A673 (cell line): ENCODE results near the gene DUSP14. TPM values are rescaled to one million over a fixed set of nuclear protein-coding genes. Genes with fewer than 3 reads are reported as not detected.

Experiments
- BruUV-seq: library from RNA; stranded (reverse); fragments of 400-500 nt; replicated peaks from 2 replicates; lab custom pipeline; 2021; lab: Mats Ljungman, UMichigan
- CTCF ChIA-PET: fragments of 300-600 bp; sonication (Branson Sonifier 250); formaldehyde crosslinking; loops from one replicate; lab custom pipeline; 2022; ENCODE audit warnings: antibody characterized with exemption; lab: Charles Lee
- POLR2A ChIA-PET: fragments of 300-600 bp; sonication (Branson Sonifier 250); formaldehyde crosslinking; loops from one replicate; lab custom pipeline; 2022; ENCODE audit warnings: antibody characterized with exemption; ENCODE audit not compliant: low non-redundant PET; lab: Charles Lee
- DNase-seq: peaks from one replicate; pipeline ENCODE4 v3.0.0-alpha.2; 2015; ENCODE audit warnings: low spot score
- H3K27ac ChIP-seq: fragments of 200-600 bp; sonication (generic); 2 replicates; pipeline ENCODE4 v1.5.1; 2016; ENCODE audit warnings: mixed run types, low read depth, mild to moderate bottlenecking, mixed read lengths, antibody characterized with exemption, low read length; ENCODE audit not compliant: poor library complexity, severe bottlenecking
- H3K27me3 ChIP-seq: fragments of 200-600 bp; sonication (generic); replicated peaks from 2 replicates; pipeline ENCODE4 v1.6.1; 2017; ENCODE audit warnings: mixed run types, low read depth, mild to moderate bottlenecking, mixed read lengths, antibody characterized with exemption, low read length; ENCODE audit not compliant: insufficient read depth, poor library complexity
- H3K36me3 ChIP-seq: fragments of 200-600 bp; sonication (generic); 2 replicates; pipeline ENCODE4 v1.6.1; 2016; ENCODE audit warnings: mixed run types, mild to moderate bottlenecking, mixed read lengths, antibody characterized with exemption, low read length; ENCODE audit not compliant: insufficient read depth, poor library complexity, severe bottlenecking
- H3K4me1 ChIP-seq: fragments of 200-600 bp; sonication (generic); 2 replicates; pipeline ENCODE4 v1.6.1; 2017; ENCODE audit warnings: mixed run types, mild to moderate bottlenecking, mixed read lengths, antibody characterized with exemption, low read length; ENCODE audit not compliant: insufficient read depth, poor library complexity, severe bottlenecking
- H3K4me3 ChIP-seq: fragments of 200-600 bp; sonication (generic); 2 replicates; pipeline ENCODE4 v1.5.1; 2016; ENCODE audit warnings: low read depth, mixed run types, mild to moderate bottlenecking, mixed read lengths, low read length; ENCODE audit not compliant: poor library complexity, severe bottlenecking
- H3K9me3 ChIP-seq: fragments of 200-600 bp; sonication (generic); 2 replicates; pipeline ENCODE4 v1.6.1; 2016; ENCODE audit warnings: mixed run types, low read depth, mild to moderate bottlenecking, mixed read lengths, antibody characterized with exemption, low read length; ENCODE audit not compliant: poor library complexity, severe bottlenecking
- CTCF ChIP-seq: fragments of 300-800, 200-600 bp; sonication (generic); conservative IDR thresholded peaks from 2 replicates; pipeline ENCODE4 v1.5.1; 2017; ENCODE audit warnings: low read depth, mild to moderate bottlenecking, antibody characterized with exemption, low read length, moderate library complexity, mixed read lengths
- EZH2 ChIP-seq: fragments of 200-600 bp; sonication (generic); IDR thresholded peaks from 2 replicates; pipeline ENCODE4 v1.6.1; 2017; ENCODE audit warnings: borderline replicate concordance, low read depth, mild to moderate bottlenecking, mixed read lengths, antibody characterized with exemption, low read length; ENCODE audit not compliant: poor library complexity, severe bottlenecking
- intact Hi-C: fragments of 100-400 bp; cut with micrococcal nuclease; formaldehyde crosslinking; loops from one replicate; pipeline ENCODE4 v1.10.0; 2022; ENCODE audit not compliant: unreplicated experiment
- total RNA-seq: library from RNA; stranded (reverse); gene quantifications from 2 replicates; pipeline ENCODE4 v1.2.3, GENCODE V29; 2021

The DUSP14 gene
- total RNA-seq, 1 experiment from 2014 or later, result 13.8 TPM

- BruUV-seq, result no TSS peak
- intact Hi-C loops, result no loop called here
- H3K27ac ChIP-seq, result peak overlapping the region; percentile 75
- ChIA-PET CTCF (no interaction called here), POLR2A (no interaction called here)
- H3K4me1 ChIP-seq, result peaks cover 21% of the 10 kb centered on the region
- H3K4me3 ChIP-seq, result peak overlapping the region; percentile 65
- no peaks in the 10 kb centered on the region for H3K9me3 ChIP-seq
- TF ChIP-seq EZH2, result no peak
- TF ChIP-seq CTCF, result no peak
- DNase-seq, result peak; percentile 64
- H3K36me3 ChIP-seq, result no peaks in the 10 kb centered on the region
- no peaks in the 10 kb centered on the region for H3K27me3 ChIP-seq
Observed at GRCh38 chr17:37488009-37488604, 1.6 kb upstream of the DUSP14 start.

- BruUV-seq, result no TSS peak
- Histone ChIP-seq H3K9me3 (no peaks in the 10 kb centered on the region), H3K27ac (peak overlapping the region; percentile 75), H3K36me3 (no peaks in the 10 kb centered on the region), H3K27me3 (no peaks in the 10 kb centered on the region), H3K4me1 (peaks cover 15% of the 10 kb centered on the region), H3K4me3 (peak overlapping the region; percentile 65)
- TF ChIP-seq EZH2 (no peak), CTCF (no peak)
- intact Hi-C loops, result no loop called here
- DNase-seq, result peak; percentile 37
- POLR2A ChIA-PET, result no interaction called here
- CTCF ChIA-PET, result no interaction called here
Observed at GRCh38 chr17:37488607-37489196, 989 bp upstream of the DUSP14 start.

- no peaks in the 10 kb centered on the region for H3K9me3 ChIP-seq
- peak overlapping the region; percentile 59 for H3K27ac ChIP-seq
- CTCF ChIA-PET, result no interaction called here
- BruUV-seq, result no TSS peak
- DNase-seq, result peak; percentile 53
- intact Hi-C loops, result no loop called here
- no peak for TF ChIP-seq CTCF
- TF ChIP-seq EZH2, result no peak
- H3K4me3 ChIP-seq, result peak overlapping the region; percentile 65
- POLR2A ChIA-PET, result no interaction called here
- no peaks in the 10 kb centered on the region for H3K27me3 ChIP-seq
- H3K36me3 ChIP-seq, result no peaks in the 10 kb centered on the region
- peaks cover 13% of the 10 kb centered on the region for H3K4me1 ChIP-seq
Observed at GRCh38 chr17:37490022-37490587, 414 bp downstream of the DUSP14 start.
